Glutamatergic neuron (in vitro differentiated cells): Measurements from ENCODE around the gene SSBP4. TPM values are rescaled to one million over a fixed set of nuclear protein-coding genes. Genes with fewer than 3 reads are reported as not detected.

ENCODE experiments used
- DNase-seq: peaks from one replicate; pipeline ENCODE4 v3.0.0; 2022
- H3K27ac Mint-ChIP-seq: one replicate; pipeline ENCODE4 v1.8.0; 2020; ENCODE audit warnings: mild to moderate bottlenecking, mixed read lengths, inconsistent platforms; ENCODE audit not compliant: unreplicated experiment
- H3K27me3 Mint-ChIP-seq: one replicate; pipeline ENCODE4 v1.8.0; 2020; ENCODE audit warnings: mild to moderate bottlenecking, moderate library complexity, mixed read lengths, inconsistent platforms; ENCODE audit not compliant: unreplicated experiment
- H3K36me3 Mint-ChIP-seq: one replicate; pipeline ENCODE4 v1.8.0; 2020; ENCODE audit warnings: mild to moderate bottlenecking, mixed read lengths, inconsistent platforms; ENCODE audit not compliant: unreplicated experiment
- H3K4me1 Mint-ChIP-seq: one replicate; pipeline ENCODE4 v1.8.0; 2020; ENCODE audit warnings: mild to moderate bottlenecking, low read depth, mixed read lengths, inconsistent platforms; ENCODE audit not compliant: unreplicated experiment
- H3K4me3 Mint-ChIP-seq: one replicate; pipeline ENCODE4 v1.8.0; 2020; ENCODE audit warnings: mild to moderate bottlenecking, mixed read lengths, inconsistent platforms; ENCODE audit not compliant: unreplicated experiment
- H3K9me3 Mint-ChIP-seq: one replicate; pipeline ENCODE4 v1.8.0; 2020; ENCODE audit warnings: mild to moderate bottlenecking, moderate library complexity, mixed read lengths, inconsistent platforms; ENCODE audit not compliant: unreplicated experiment
- CTCF ChIP-seq: fragments of 200-600 bp; sonication (generic); IDR thresholded peaks from one replicate; pipeline ENCODE4 v1.5.0; 2021; ENCODE audit not compliant: partially characterized antibody, unreplicated experiment
- total RNA-seq: library from RNA; stranded (reverse); fragmentation: NEBNext Ultra II Directional; extraction: Animal tissue kit (Norgen Biotek cat#: 25700); gene quantifications from one replicate; pipeline ENCODE4 v1.2.1, GENCODE V29; 2021; ENCODE audit not compliant: unreplicated experiment

Gene SSBP4
- total RNA-seq, 1 donor from 2014 or later: 177 TPM

- Mint-ChIP-seq H3K4me1 (peaks cover 5% of the 10 kb centered on the region), H3K9me3 (peaks cover 5% of the 10 kb centered on the region), H3K27me3 (peaks cover 10% of the 10 kb centered on the region), H3K4me3 (peak overlapping the region; percentile 23), H3K27ac (no peak overlapping the region), H3K36me3 (no peaks in the 10 kb centered on the region)
- TF ChIP-seq CTCF: no peak
- DNase-seq: peak; percentile 67
Measured at GRCh38 chr19:18433735-18434398, 14.7 kb downstream of the SSBP4 start.

- no peak for TF ChIP-seq CTCF
- Mint-ChIP-seq H3K27me3 (peaks cover 10% of the 10 kb centered on the region), H3K27ac (no peak overlapping the region), H3K9me3 (peaks cover 5% of the 10 kb centered on the region), H3K36me3 (no peaks in the 10 kb centered on the region), H3K4me3 (peak overlapping the region; percentile 23), H3K4me1 (peaks cover 5% of the 10 kb centered on the region)
- DNase-seq: no peak
Measured at GRCh38 chr19:18434411-18435175, 15.4 kb downstream of the SSBP4 start.

- Mint-ChIP-seq H3K4me3 (no peak overlapping the region), H3K36me3 (no peaks in the 10 kb centered on the region), H3K27me3 (peaks cover 11% of the 10 kb centered on the region), H3K27ac (no peak overlapping the region), H3K9me3 (peaks cover 5% of the 10 kb centered on the region), H3K4me1 (peaks cover 5% of the 10 kb centered on the region)
- TF ChIP-seq CTCF: no peak
- DNase-seq: peak; percentile 18
Measured at GRCh38 chr19:18435178-18435841, 16.1 kb downstream of the SSBP4 start.

- peak overlapping the region; percentile 70 for H3K27ac Mint-ChIP-seq
- no peak for TF ChIP-seq CTCF
- H3K4me1 Mint-ChIP-seq: peaks cover 3% of the 10 kb centered on the region
- no peaks in the 10 kb centered on the region for H3K36me3 Mint-ChIP-seq
- peak; percentile 22 for DNase-seq
- peaks cover 5% of the 10 kb centered on the region for H3K9me3 Mint-ChIP-seq
- peaks cover 11% of the 10 kb centered on the region for H3K27me3 Mint-ChIP-seq
- peak overlapping the region; percentile 80 for H3K4me3 Mint-ChIP-seq
Measured at GRCh38 chr19:18435842-18436670, 16.9 kb downstream of the SSBP4 start.
